BJ (cell line): ENCODE results near the gene HMCN2. TPM values are rescaled to one million over a fixed set of nuclear protein-coding genes. Genes with fewer than 3 reads are reported as not detected.

Experiments
- CTCF ChIA-PET: fragments of 350-600 bp; formaldehyde crosslinking; extraction: SDS; loops from one replicate; lab custom pipeline; 2021; ENCODE audit warnings: antibody characterized with exemption, inconsistent platforms; lab: Yijun Ruan, JAX
- POLR2A ChIA-PET: fragments of 300-600 bp; sonication (Branson Sonifier 250); formaldehyde crosslinking; extraction: SDS; loops from one replicate; lab custom pipeline; 2021; ENCODE audit warnings: antibody characterized with exemption; lab: Charles Lee
- DNase-seq: peaks from one replicate; pipeline ENCODE4 v3.0.0-alpha.2; 2011; ENCODE audit warnings: low read depth
- H3K27me3 ChIP-seq: 2 replicates; pipeline ENCODE4 v1.6.0; 2011; ENCODE audit warnings: low read length; ENCODE audit not compliant: control insufficient read depth, insufficient read depth
- H3K36me3 ChIP-seq: 2 replicates; pipeline ENCODE4 v1.5.1; 2011; ENCODE audit warnings: low read length; ENCODE audit not compliant: control insufficient read depth, insufficient read depth
- H3K4me3 ChIP-seq: 2 replicates; pipeline ENCODE4 v1.5.1; 2011; ENCODE audit warnings: low read depth, mild to moderate bottlenecking, control low read depth, low read length
- polyA plus RNA-seq: library from polyadenylated mRNA; depleted of rRNA; stranded (reverse); fragments of >200 nt; gene quantifications from 2 replicates; pipeline ENCODE4 v1.2.3, GENCODE V29; 2011
- TF ChIP-seq, protein P1 (sequence below): IDR thresholded peaks from 2 replicates; pipeline ENCODE4 v1.5.1; 2011; ENCODE audit warnings: low read depth, mild to moderate bottlenecking, control low read depth, inconsistent platforms, low read length, moderate library complexity; ENCODE audit not compliant: insufficient read depth

The HMCN2 gene
- polyA plus RNA-seq, 1 experiment, result not detected

- no peak overlapping the region for H3K4me3 ChIP-seq
- H3K27me3 ChIP-seq, result peaks cover 4% of the 10 kb centered on the region
- H3K36me3 ChIP-seq, result no peaks in the 10 kb centered on the region
- CTCF ChIA-PET, result no interaction called here
- POLR2A ChIA-PET, result no interaction called here
- DNase-seq, result no peak
- TF ChIP-seq, protein P1, sequence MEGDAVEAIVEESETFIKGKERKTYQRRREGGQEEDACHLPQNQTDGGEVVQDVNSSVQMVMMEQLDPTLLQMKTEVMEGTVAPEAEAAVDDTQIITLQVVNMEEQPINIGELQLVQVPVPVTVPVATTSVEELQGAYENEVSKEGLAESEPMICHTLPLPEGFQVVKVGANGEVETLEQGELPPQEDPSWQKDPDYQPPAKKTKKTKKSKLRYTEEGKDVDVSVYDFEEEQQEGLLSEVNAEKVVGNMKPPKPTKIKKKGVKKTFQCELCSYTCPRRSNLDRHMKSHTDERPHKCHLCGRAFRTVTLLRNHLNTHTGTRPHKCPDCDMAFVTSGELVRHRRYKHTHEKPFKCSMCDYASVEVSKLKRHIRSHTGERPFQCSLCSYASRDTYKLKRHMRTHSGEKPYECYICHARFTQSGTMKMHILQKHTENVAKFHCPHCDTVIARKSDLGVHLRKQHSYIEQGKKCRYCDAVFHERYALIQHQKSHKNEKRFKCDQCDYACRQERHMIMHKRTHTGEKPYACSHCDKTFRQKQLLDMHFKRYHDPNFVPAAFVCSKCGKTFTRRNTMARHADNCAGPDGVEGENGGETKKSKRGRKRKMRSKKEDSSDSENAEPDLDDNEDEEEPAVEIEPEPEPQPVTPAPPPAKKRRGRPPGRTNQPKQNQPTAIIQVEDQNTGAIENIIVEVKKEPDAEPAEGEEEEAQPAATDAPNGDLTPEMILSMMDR, result no peak
These were observed 97.1 kb downstream of the HMCN2 start for GRCh38 chr9:130362691-130363090.

- TF ChIP-seq, protein P1, result no peak
- no peaks in the 10 kb centered on the region for H3K36me3 ChIP-seq
- POLR2A ChIA-PET, result no interaction called here
- no peak for DNase-seq
- H3K4me3 ChIP-seq, result no peak overlapping the region
- peaks cover 6% of the 10 kb centered on the region for H3K27me3 ChIP-seq
- CTCF ChIA-PET, result interaction anchor here (0.8 to 0.9 kb wide), 2 partner anchors 36 to 318 kb away, joined by 3 read pairs; no protein-coding TSS in a partner anchor
These were observed 98.3 kb downstream of the HMCN2 start for GRCh38 chr9:130363755-130364404.

DNA sequence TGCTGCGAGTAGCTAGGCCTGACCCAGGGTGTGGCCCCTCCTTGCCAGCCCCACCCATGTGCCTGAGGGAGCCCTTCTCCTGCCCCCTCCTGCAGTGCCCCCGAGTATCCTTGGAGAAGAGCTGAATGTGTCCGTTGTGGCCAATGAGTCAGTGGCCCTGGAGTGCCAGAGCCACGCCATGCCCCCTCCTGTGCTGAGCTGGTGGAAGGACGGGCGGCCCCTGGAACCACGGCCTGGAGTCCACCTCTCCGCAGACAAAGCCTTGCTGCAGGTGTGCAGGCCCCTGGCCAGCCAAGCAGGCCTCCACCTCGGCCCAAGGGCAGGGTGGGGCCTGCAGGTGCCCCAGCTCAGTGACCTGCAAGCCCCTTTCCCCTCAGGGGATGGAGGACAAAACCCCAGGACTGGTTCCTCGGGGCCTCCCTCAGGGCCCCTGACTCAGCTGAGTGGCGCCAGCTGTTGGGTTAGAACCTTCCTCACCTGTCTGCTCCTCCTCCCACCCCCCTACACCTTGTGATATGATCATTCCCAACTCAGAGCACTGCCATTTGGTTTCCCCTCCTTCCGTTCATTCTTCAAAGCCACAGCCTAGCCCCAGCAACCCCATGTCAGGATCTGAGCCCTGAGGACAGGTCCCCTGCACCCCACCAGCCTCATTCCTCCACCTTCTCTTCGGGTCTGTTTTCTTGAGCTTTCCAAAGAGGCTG is 99.2 kb downstream of the HMCN2 start:
- ChIA-PET CTCF (interaction anchor here (0.8 to 0.9 kb wide), 2 partner anchors 37 to 317 kb away, joined by 3 read pairs; no protein-coding TSS in a partner anchor), POLR2A (no interaction called here)
- TF ChIP-seq, protein P1, result no peak
- no peak for DNase-seq
- H3K36me3 ChIP-seq, result no peaks in the 10 kb centered on the region
- H3K27me3 ChIP-seq, result peaks cover 6% of the 10 kb centered on the region
- no peak overlapping the region for H3K4me3 ChIP-seq

DNA sequence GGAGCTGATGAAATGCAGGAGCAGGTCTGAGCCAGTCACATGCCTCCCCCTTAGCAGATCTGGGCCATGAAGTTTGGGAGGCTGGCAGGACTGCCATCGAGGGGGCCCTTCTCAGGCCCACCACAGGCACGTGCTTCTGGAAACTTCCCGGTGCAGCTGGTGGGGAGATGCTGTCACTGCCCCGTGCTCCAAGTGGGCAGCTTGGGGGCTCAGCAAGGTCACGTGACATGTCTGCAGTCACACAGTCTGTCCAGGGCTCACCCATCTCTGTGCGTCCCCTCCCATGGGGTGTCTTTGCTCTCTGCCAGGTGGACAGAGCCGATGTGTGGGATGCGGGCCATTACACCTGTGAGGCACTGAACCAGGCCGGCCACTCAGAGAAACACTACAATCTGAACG is 99.8 kb downstream of the HMCN2 start:
- ChIA-PET POLR2A (no interaction called here), CTCF (no interaction called here)
- H3K27me3 ChIP-seq, result peaks cover 6% of the 10 kb centered on the region
- H3K36me3 ChIP-seq, result no peaks in the 10 kb centered on the region
- TF ChIP-seq, protein P1, result no peak
- no peak for DNase-seq
- H3K4me3 ChIP-seq, result no peak overlapping the region

DNA sequence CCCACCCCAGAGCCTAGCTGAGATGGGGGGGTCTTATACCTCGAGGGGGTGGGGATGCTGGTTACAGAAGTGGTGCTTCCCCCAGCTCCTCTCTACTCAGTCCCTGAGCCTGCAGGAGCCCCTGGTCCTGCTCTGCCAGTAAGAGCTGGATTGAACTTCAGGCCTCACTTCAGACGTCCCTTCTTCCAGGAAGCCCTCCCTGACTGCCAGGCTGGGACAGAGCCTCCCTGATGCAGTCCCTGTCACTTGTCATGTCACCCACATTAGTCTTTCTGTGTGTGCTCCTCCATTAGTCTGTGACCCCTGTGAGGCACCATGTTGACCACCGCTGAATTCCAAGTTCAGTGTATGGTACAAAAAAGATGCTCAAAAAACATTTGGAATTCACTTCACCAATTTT is 100.5 kb downstream of the HMCN2 start:
- Histone ChIP-seq H3K4me3 (no peak overlapping the region), H3K27me3 (peaks cover 6% of the 10 kb centered on the region), H3K36me3 (no peaks in the 10 kb centered on the region)
- TF ChIP-seq, protein P1, result no peak
- no peak for DNase-seq
- ChIA-PET POLR2A (no interaction called here), CTCF (no interaction called here)
